K562 (cell line): Measurements from ENCODE around the gene ACHE. TPM values are rescaled to one million over a fixed set of nuclear protein-coding genes. Genes with fewer than 3 reads are reported as not detected.

ENCODE experiments used
- ARID4B ChIP-seq: sonication (generic); formaldehyde crosslinking; IDR thresholded peaks from 2 replicates; pipeline ENCODE4 v1.8.0; 2022; ENCODE audit warnings: mild to moderate bottlenecking, missing genetic modification reagents
- BRF1 ChIP-seq: IDR thresholded peaks from 3 replicates; pipeline ENCODE4 v1.6.1; 2011; ENCODE audit warnings: borderline replicate concordance, mild to moderate bottlenecking; ENCODE audit not compliant: insufficient read length; ENCODE audit errors: extremely low read depth
- EZH2 ChIP-seq: IDR thresholded peaks from 2 replicates; pipeline ENCODE4 v1.6.1; 2012; ENCODE audit warnings: low read depth, mild to moderate bottlenecking, inconsistent platforms, low read length, borderline replicate concordance
- HCFC1 ChIP-seq: IDR thresholded peaks from 2 replicates; pipeline ENCODE4 v1.6.1; 2012; ENCODE audit warnings: low read depth, low read length, improper control_type of control experiment
- IRF2 ChIP-seq: sonication (generic); formaldehyde crosslinking; IDR thresholded peaks from 2 replicates; pipeline ENCODE4 v1.8.1; 2022; ENCODE audit warnings: mild to moderate bottlenecking, missing genetic modification reagents
- LEF1 ChIP-seq: fragments of 450-650 bp; IDR thresholded peaks from 2 replicates; pipeline ENCODE4 v1.6.1; 2016; ENCODE audit warnings: mild to moderate bottlenecking
- NFATC3 ChIP-seq: fragments of 450-650 bp; IDR thresholded peaks from 2 replicates; pipeline ENCODE4 v1.6.1; 2017; ENCODE audit warnings: mild to moderate bottlenecking
- PBX2 ChIP-seq, 2 experiments: IDR thresholded peaks in 1 of 2; conservative IDR thresholded peaks in 1 of 2; 2 replicates each; pipeline ENCODE4 v1.6.1; 2016; ENCODE audit warnings: low read depth in 2 of 2, mild to moderate bottlenecking in 1 of 2, missing compliant biosample characterization in 1 of 2, missing genetic modification characterization in 1 of 2, moderate library complexity in 1 of 2
- POLR2AphosphoS2 ChIP-seq: IDR thresholded peaks from 2 replicates; pipeline ENCODE4 v1.6.1; 2012; ENCODE audit warnings: low read length, improper control_type of control experiment
- PURB ChIP-seq: sonication (generic); formaldehyde crosslinking; IDR thresholded peaks from 2 replicates; pipeline ENCODE4 v1.9.0; 2021; ENCODE audit warnings: low read depth, mild to moderate bottlenecking, missing genetic modification reagents
- SIN3B ChIP-seq: fragments of 450-650 bp; IDR thresholded peaks from 2 replicates; pipeline ENCODE4 v1.6.1; 2017; ENCODE audit warnings: low read depth, mild to moderate bottlenecking, moderate library complexity
- STAT5B ChIP-seq: fragments of 250-450 bp; sonication (Bioruptor Pico); IDR thresholded peaks from 2 replicates; pipeline ENCODE4 v1.8.0; 2021; ENCODE audit warnings: mild to moderate bottlenecking, inconsistent platforms
- THRA ChIP-seq: fragments of 450-650 bp; IDR thresholded peaks from 2 replicates; pipeline ENCODE4 v1.6.1; 2017; ENCODE audit warnings: mild to moderate bottlenecking, moderate library complexity
- ZHX1 ChIP-seq: fragments of 150-350 bp; conservative IDR thresholded peaks from 2 replicates; pipeline ENCODE4 v1.6.1; 2014; ENCODE audit warnings: low read length
- ZNF655 ChIP-seq: fragments of 250-450 bp; sonication (Bioruptor Pico); IDR thresholded peaks from 2 replicates; pipeline ENCODE4 v1.5.0; 2021
- polyA plus RNA-seq, 8 experiments: library from polyadenylated mRNA; depleted of rRNA in 4 of 8; stranded (reverse) in 5 of 8; unstranded in 3 of 8; fragments of >200 nt; fragmentation: Nextera tagmentation in 2 of 8; fragmentation: Illumina TruSeq in 1 of 8; extraction: Ambion mirVana in 2 of 8; extraction: Trizol in 1 of 8; gene quantifications; 2 replicates each; pipeline versions ENCODE4 v1.2.1 to v1.2.3, GENCODE V29; 2011 to 2014; ENCODE audit warnings: inconsistent platforms in 1 of 8, missing spikeins in 1 of 8
- total RNA-seq, 7 experiments: library from RNA; depleted of rRNA in 6 of 7; stranded (reverse); fragments of >200 nt in 6 of 7; fragmentation: Illumina TruSeq in 2 of 7; extraction: Trizol in 2 of 7; gene quantifications; 2 replicates each; pipeline versions ENCODE4 v1.2.1 to v1.2.3, GENCODE V29; 2011 to 2021; ENCODE audit warnings: low replicate concordance in 1 of 7

Gene ACHE
- total and polyA plus RNA-seq, 9 of the 15 experiments (the other 6 are each of a cell fraction or from before 2014, with no cell fraction given): 0.04 to 8.8 (median 1.9) TPM

DNA sequence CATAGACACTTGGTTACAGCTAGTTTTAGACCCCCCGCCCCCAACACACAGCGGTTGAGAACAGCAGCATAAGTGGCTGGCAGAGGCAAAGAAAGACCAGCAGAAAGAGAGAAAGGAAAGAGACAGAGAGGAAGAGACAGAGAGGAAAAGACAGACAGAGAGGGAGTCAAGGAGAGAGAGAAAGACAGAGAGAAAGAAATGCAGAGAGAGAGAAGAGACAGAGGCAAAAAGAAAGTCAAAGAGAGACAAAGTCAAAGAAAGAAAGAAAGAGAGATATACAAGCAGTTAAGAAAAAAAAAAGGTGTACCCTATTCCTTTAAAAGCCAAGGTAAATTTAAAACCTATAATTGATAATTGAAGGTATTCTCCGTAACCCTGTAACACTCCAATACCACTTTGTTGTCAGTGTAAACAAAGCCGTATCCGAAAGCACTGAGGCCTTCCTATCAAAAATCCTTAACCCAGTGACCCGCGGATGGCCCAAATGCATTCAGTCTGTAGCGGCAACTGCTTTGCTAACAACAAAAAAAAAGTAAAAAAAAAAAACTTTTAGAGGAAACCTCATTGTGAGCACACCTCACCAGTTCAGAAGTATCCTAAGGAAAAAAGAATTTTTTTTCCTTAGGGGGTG is 55.1 kb downstream of the ACHE start (continued):
- TF ChIP-seq ARID4B (no peak), POLR2AphosphoS2 (no peak), NFATC3 (0 out of 2 replicates have a peak, but pooled peaks have one; percentile 68), ZHX1 (no peak), LEF1 (peak; percentile 66; the same call in 1 of the 2 replicates), PURB (CRISPR knock-in tag) (no peak), EZH2 (no peak), HCFC1 (no peak), ZNF655 (CRISPR knock-in tag) (no peak), IRF2 (no peak), BRF1 (no peak), THRA (no peak), SIN3B (no peak), PBX2 (CRISPR knock-in tag; IDR thresholded peaks at IDR 0.05; ENCODE audit: low read depth) (no peak), PBX2 (tag; conservative IDR thresholded peaks at IDR 0.05; ENCODE audit: low read depth) (no peak), STAT5B (CRISPR knock-in tag) (no peak)
